Epithelial cell of esophagus (primary cell): ENCODE results near the gene MYH15.

Source experiments
- DNase-seq: peaks from one replicate; pipeline ENCODE4 v3.0.0; 2010; ENCODE audit warnings: low read depth
- H3K4me3 ChIP-seq: 2 replicates; pipeline ENCODE4 v1.5.1; 2011; ENCODE audit warnings: mild to moderate bottlenecking, low read length, control low read depth
- TF ChIP-seq, protein P1 (sequence below): IDR thresholded peaks from 2 replicates; pipeline ENCODE4 v1.5.1; 2011; ENCODE audit warnings: low read depth, mild to moderate bottlenecking, low read length, control low read depth, inconsistent platforms; ENCODE audit not compliant: insufficient read depth; ENCODE audit errors: missing control alignments

The MYH15 gene

DNA sequence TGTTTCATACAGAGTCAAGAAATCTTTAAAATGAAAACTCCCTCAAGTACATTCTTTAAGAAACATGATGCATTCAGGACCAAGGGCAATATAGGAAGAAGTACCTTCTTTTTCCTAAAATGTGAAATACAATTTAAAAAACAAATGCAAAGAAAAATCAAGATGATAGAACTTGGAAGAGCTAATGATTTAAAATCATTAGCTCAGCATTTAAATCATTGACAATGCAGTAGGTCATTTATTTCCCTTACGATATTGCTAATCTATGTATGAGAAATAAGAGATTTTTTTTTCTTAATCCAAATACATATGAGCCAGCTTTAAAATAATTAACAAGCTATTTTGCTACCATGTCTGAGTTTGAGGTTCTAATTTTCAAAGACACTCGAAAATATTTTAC lies 108.6 kb downstream of the MYH15 start:
- TF ChIP-seq, protein P1, sequence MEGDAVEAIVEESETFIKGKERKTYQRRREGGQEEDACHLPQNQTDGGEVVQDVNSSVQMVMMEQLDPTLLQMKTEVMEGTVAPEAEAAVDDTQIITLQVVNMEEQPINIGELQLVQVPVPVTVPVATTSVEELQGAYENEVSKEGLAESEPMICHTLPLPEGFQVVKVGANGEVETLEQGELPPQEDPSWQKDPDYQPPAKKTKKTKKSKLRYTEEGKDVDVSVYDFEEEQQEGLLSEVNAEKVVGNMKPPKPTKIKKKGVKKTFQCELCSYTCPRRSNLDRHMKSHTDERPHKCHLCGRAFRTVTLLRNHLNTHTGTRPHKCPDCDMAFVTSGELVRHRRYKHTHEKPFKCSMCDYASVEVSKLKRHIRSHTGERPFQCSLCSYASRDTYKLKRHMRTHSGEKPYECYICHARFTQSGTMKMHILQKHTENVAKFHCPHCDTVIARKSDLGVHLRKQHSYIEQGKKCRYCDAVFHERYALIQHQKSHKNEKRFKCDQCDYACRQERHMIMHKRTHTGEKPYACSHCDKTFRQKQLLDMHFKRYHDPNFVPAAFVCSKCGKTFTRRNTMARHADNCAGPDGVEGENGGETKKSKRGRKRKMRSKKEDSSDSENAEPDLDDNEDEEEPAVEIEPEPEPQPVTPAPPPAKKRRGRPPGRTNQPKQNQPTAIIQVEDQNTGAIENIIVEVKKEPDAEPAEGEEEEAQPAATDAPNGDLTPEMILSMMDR = no peak
- no peak for DNase-seq
- H3K4me3 ChIP-seq = no peak overlapping the region

DNA sequence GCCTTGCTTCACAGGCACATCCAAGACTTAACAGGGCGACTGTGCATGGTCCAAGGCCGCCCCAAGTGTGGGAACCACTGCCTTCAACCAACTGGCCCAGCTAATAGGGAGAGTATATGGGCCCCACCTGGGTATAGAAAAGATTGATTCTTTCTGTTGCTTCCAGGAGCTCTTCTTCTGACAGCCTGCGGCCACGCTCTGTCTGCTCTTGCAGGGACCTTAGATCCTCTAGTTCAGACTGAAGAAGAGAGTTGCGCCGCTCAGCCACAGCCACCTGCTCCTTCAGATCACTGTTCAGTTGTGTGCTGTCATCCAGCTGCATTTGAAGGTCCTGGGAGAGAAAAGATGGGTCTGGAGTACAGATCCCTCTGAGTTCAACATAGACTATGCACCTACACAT lies 111.9 kb downstream of the MYH15 start:
- TF ChIP-seq, protein P1 = no peak
- H3K4me3 ChIP-seq = no peak overlapping the region
- no peak for DNase-seq

DNA sequence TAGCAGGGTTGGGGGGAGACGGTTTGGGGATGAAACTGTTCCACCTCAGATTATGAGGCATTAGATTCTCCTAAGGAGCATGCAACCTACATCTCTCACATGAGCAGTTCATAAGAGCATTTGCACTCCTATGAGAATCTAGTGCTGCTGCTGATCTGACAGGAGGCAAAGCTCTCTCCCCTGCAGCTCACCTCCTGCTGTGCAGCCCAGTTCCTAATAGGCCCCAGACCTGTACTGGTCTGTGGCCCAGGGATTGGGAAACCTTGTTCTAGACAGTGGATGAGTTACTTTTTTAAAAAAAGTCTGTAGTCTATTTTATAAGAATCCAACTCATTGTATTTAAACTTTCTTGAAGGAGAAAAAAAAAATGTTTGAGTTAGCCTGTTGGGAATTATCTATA lies 114.1 kb downstream of the MYH15 start:
- TF ChIP-seq, protein P1 = no peak
- no peak for DNase-seq
- H3K4me3 ChIP-seq = no peak overlapping the region

DNA sequence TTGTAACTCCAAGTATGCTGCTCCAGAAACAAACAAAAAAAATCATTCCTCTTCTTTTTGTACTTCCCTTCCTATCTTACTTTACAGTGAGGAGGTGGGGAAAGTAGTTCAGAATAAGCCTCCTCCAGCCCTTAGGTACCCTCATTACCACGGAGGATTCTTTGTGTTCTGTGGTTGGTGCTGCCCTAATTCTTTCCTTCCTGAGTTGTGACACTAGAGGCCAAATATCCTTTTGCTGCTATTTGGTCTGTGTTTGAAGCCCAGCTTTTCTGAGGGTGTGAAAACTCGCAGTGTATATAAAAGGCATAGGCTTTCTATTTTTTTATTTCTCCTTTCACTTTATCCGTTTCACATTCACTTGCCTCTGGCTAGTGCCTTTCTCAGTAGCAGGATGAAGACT lies 115.8 kb downstream of the MYH15 start:
- DNase-seq = no peak

DNA sequence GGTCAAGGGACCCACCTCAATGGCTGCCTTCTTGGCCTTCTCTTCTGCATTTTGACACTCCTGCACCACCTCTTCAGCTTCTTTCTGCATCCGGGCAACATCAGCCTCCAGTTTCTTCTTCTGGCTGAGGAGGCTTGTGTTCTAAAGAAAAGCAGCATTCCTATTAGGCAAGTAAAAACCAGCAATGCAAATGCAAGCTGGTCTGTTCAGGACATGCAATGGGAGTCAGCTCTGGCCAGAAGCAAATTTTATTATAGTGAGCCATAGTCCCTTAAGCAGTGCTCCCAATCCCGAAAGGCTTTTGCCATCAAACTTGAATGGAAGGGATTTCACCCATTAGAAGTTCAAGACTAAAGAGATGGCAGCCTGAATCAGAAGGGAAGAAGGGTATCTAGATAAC lies 116.4 kb downstream of the MYH15 start:
- DNase-seq = peak; percentile 10
- TF ChIP-seq, protein P1 = no peak
- H3K4me3 ChIP-seq = no peak overlapping the region

More for the DNA sequence above, 115.8 kb downstream of the MYH15 start:
- TF ChIP-seq, protein P1 = no peak
- no peak overlapping the region for H3K4me3 ChIP-seq

DNA sequence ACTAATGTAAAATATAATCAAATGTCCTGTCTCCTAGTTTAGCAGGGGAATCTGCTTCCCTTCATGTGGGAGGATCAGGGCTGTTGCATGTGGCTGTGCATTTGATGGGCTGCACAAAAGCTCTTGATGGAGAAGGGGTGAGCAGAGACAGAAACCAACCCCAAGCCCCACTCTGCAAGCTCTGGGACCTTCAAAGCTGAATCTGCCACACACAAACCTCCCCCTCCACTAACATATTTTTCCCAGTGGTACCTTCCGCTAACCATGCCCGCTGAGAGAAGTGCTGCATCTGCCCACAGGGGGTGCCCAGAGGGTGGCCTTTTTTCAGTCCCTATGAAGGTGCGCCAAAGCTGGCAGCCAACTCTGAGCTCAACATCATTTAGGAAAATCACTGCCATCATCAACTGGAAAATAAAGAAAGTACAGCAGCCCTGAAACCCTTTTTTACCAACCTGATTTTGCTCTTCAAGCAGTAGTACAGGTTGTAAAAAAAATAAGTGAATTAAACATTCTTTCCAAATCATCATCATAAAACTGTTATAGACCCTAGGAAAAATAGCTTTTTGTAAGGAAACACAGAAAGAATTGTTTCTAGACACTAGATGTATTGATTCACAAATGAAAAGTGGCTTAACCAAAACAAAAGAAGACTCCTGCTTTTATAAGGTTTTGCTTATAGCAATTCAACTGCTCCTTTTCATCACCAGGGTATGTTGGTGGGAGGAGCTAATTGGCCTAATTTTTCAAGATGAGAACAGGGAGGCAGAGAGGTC lies 117.1 kb downstream of the MYH15 start:
- H3K4me3 ChIP-seq = no peak overlapping the region
- TF ChIP-seq, protein P1 = no peak
- DNase-seq = no peak
